Ishikawa (cell line): ENCODE measurements around the gene UBL3.

Source experiments
- CEBPB ChIP-seq: IDR thresholded peaks from 2 replicates; pipeline ENCODE4 v1.6.1; 2012
- CREB1 ChIP-seq: IDR thresholded peaks from 2 replicates; pipeline ENCODE4 v1.6.1; 2012; ENCODE audit warnings: low read depth
- EGR1 ChIP-seq: IDR thresholded peaks from 2 replicates; pipeline ENCODE4 v1.6.1; 2012
- EP300 ChIP-seq: IDR thresholded peaks from 2 replicates; pipeline ENCODE4 v1.6.1; 2012; ENCODE audit warnings: borderline replicate concordance
- FOXM1 ChIP-seq: IDR thresholded peaks from 2 replicates; pipeline ENCODE4 v1.6.1; 2012; ENCODE audit warnings: low read depth, borderline replicate concordance
- MAX ChIP-seq: IDR thresholded peaks from 2 replicates; pipeline ENCODE4 v1.6.1; 2012
- NFIC ChIP-seq: IDR thresholded peaks from 2 replicates; pipeline ENCODE4 v1.6.1; 2012
- RAD21 ChIP-seq: IDR thresholded peaks from 2 replicates; pipeline ENCODE4 v1.6.1; 2012; ENCODE audit warnings: low read depth
- REST ChIP-seq: IDR thresholded peaks from 2 replicates; pipeline ENCODE4 v1.6.1; 2012; ENCODE audit warnings: low read depth, mild to moderate bottlenecking
- TAF1 ChIP-seq: IDR thresholded peaks from 2 replicates; pipeline ENCODE4 v1.6.1; 2012; ENCODE audit warnings: low read depth, mild to moderate bottlenecking
- TCF12 ChIP-seq: IDR thresholded peaks from 2 replicates; pipeline ENCODE4 v1.6.1; 2012; ENCODE audit warnings: low read depth
- TEAD4 ChIP-seq: IDR thresholded peaks from 2 replicates; pipeline ENCODE4 v1.6.1; 2012
- USF1 ChIP-seq: IDR thresholded peaks from 2 replicates; pipeline ENCODE4 v1.6.1; 2012
- YY1 ChIP-seq: IDR thresholded peaks from 2 replicates; pipeline ENCODE4 v1.6.1; 2012; ENCODE audit warnings: low read depth
- ZBTB7A ChIP-seq: IDR thresholded peaks from 2 replicates; pipeline ENCODE4 v1.6.1; 2012; ENCODE audit warnings: low read depth

UBL3 gene

GRCh38 chr13:29857085-29857484 lies 6.7 kb upstream of the UBL3 start:
- no peak for TF ChIP-seq REST
- TF ChIP-seq CREB1 = no peak
- TF ChIP-seq EGR1 = no peak
- TF ChIP-seq RAD21 = no peak
- no peak for TF ChIP-seq ZBTB7A
- TF ChIP-seq TCF12 = no peak
- TF ChIP-seq FOXM1 = no peak
- no peak for TF ChIP-seq NFIC
- no peak for TF ChIP-seq USF1
- no peak for TF ChIP-seq EP300
- no peak for TF ChIP-seq TEAD4
- no peak for TF ChIP-seq MAX

GRCh38 chr13:29856426-29856825 lies 6.0 kb upstream of the UBL3 start:
- no peak for TF ChIP-seq ZBTB7A
- TF ChIP-seq RAD21 = no peak
- no peak for TF ChIP-seq CEBPB
- TF ChIP-seq NFIC = no peak
- no peak for TF ChIP-seq TAF1
- TF ChIP-seq EGR1 = no peak
- no peak for TF ChIP-seq REST
- TF ChIP-seq TEAD4 = no peak
- TF ChIP-seq MAX = no peak

GRCh38 chr13:29855784-29856183 lies 5.4 kb upstream of the UBL3 start:
- TF ChIP-seq FOXM1 (no peak), REST (no peak), ZBTB7A (no peak), TEAD4 (no peak), EGR1 (no peak), CEBPB (no peak), YY1 (no peak), CREB1 (no peak), EP300 (no peak), RAD21 (no peak), TCF12 (no peak), NFIC (no peak), USF1 (no peak), MAX (no peak)

GRCh38 chr13:29855009-29855408 lies 4.6 kb upstream of the UBL3 start:
- TF ChIP-seq NFIC = no peak
- TF ChIP-seq CREB1 = no peak
- TF ChIP-seq FOXM1 = no peak
- no peak for TF ChIP-seq CEBPB
- no peak for TF ChIP-seq USF1
- no peak for TF ChIP-seq MAX
- no peak for TF ChIP-seq TCF12
- no peak for TF ChIP-seq EP300
